H1 (cell line): ENCODE measurements around the gene PSME4. TPM values are rescaled to one million over a fixed set of nuclear protein-coding genes. Genes with fewer than 3 reads are reported as not detected.

Experiments
- CTCF ChIA-PET: fragments of 300-600 bp; sonication (Branson Sonifier 250); formaldehyde crosslinking; loops from one replicate; lab custom pipeline; 2021; ENCODE audit not compliant: partially characterized antibody; lab: Charles Lee
- POLR2A ChIA-PET: fragments of 300-600 bp; sonication (Branson Sonifier 250); formaldehyde crosslinking; loops from one replicate; lab custom pipeline; 2021; ENCODE audit warnings: inconsistent platforms; ENCODE audit not compliant: partially characterized antibody; lab: Charles Lee
- DNase-seq, 2 experiments: peaks; one replicate each; pipeline versions ENCODE4 v3.0.0 to v3.0.0-alpha.2; 2010 to 2022; ENCODE audit warnings: low spot score in 2 of 2, low read depth in 1 of 2, mixed read lengths in 1 of 2
- FAIRE-seq: peaks from 2 replicates; lab custom pipeline; 2011; peaks lifted over from hg19 to GRCh38; lab: Jason Lieb, UNC
- H2AFZ ChIP-seq: 2 replicates; pipeline ENCODE4 v1.8.1; 2012; ENCODE audit warnings: low read length, inconsistent platforms
- H2AK5ac ChIP-seq: 2 replicates; pipeline ENCODE4 v1.6.1; 2013; ENCODE audit warnings: low read depth, low read length
- H2BK120ac ChIP-seq: replicated peaks from 2 replicates; pipeline ENCODE3; 2013; ENCODE audit warnings: low read depth, low read length, inconsistent platforms
- H2BK12ac ChIP-seq: 2 replicates; pipeline ENCODE4 v1.6.1; 2013; ENCODE audit warnings: low read depth, low read length
- H2BK15ac ChIP-seq: 2 replicates; pipeline ENCODE4 v1.6.1; 2013; ENCODE audit warnings: low read length
- H2BK20ac ChIP-seq: 2 replicates; pipeline ENCODE4 v1.6.1; 2013; ENCODE audit warnings: low read length
- H2BK5ac ChIP-seq: 2 replicates; pipeline ENCODE4 v1.6.1; 2013; ENCODE audit warnings: low read depth, low read length
- H3K14ac ChIP-seq: 2 replicates; pipeline ENCODE4 v1.6.1; 2013; ENCODE audit warnings: inconsistent platforms; ENCODE audit not compliant: insufficient read length
- H3K18ac ChIP-seq: 2 replicates; pipeline ENCODE4 v1.6.1; 2013; ENCODE audit warnings: low read length; ENCODE audit errors: extremely low read depth
- H3K23ac ChIP-seq: 2 replicates; pipeline ENCODE4 v1.6.1; 2013; ENCODE audit warnings: inconsistent platforms; ENCODE audit not compliant: insufficient read length
- H3K23me2 ChIP-seq: 2 replicates; pipeline ENCODE4 v1.6.1; 2013; ENCODE audit warnings: low read depth, low read length
- H3K27ac ChIP-seq: 2 replicates; pipeline ENCODE4 v1.6.1; 2011; ENCODE audit warnings: low read depth, low read length, inconsistent platforms
- H3K27me3 ChIP-seq, 4 experiments: replicated peaks in 1 of 4; 1 replicate in 1 of 4; 2 replicates in 3 of 4; pipeline versions ENCODE4 v1.6.1 to v1.8.1; 2011 to 2013; ENCODE audit warnings: low read length in 3 of 4, mild to moderate bottlenecking in 3 of 4, inconsistent platforms in 2 of 4, mixed read lengths in 2 of 4, moderate library complexity in 1 of 4; ENCODE audit not compliant: control insufficient read depth in 3 of 4, insufficient read depth in 3 of 4; ENCODE audit errors: extremely low read depth in 1 of 4
- H3K36me3 ChIP-seq, 4 experiments: 2 replicates each; pipeline versions ENCODE4 v1.6.1 to v1.8.1; 2011 to 2013; ENCODE audit warnings: mild to moderate bottlenecking in 4 of 4, low read length in 3 of 4, moderate library complexity in 2 of 4, control low read depth in 1 of 4, inconsistent platforms in 1 of 4; ENCODE audit not compliant: insufficient read depth in 4 of 4, control insufficient read depth in 2 of 4
- H3K4ac ChIP-seq: replicated peaks from 2 replicates; pipeline ENCODE3; 2013; ENCODE audit warnings: low read length, low read depth, mixed read lengths, inconsistent platforms; ENCODE audit not compliant: insufficient read length
- H3K4me1 ChIP-seq, 4 experiments: replicated peaks in 1 of 4; 1 replicate in 1 of 4; 2 replicates in 3 of 4; pipeline versions ENCODE4 v1.6.1 to v1.8.1; 2011 to 2013; ENCODE audit warnings: low read length in 3 of 4, inconsistent platforms in 2 of 4, mixed read lengths in 1 of 4; ENCODE audit not compliant: insufficient read depth in 4 of 4, control insufficient read depth in 3 of 4
- H3K4me2 ChIP-seq, 2 experiments: 2 replicates each; pipeline versions ENCODE4 v1.6.1 to v1.8.1; 2011 to 2013; ENCODE audit warnings: low read depth in 2 of 2, low read length in 2 of 2, control low read depth in 1 of 2, inconsistent platforms in 1 of 2, mild to moderate bottlenecking in 1 of 2; ENCODE audit not compliant: insufficient read depth in 1 of 2
- H3K4me3 ChIP-seq, 4 experiments: fragments of 200-600, 300-600 bp in 1 of 4; sonication (generic), shearing (Covaris generic), sonication (Bioruptor Twin) in 1 of 4; 2 replicates each; pipeline versions ENCODE4 v1.5.1 to v1.8.1; 2011 to 2016; ENCODE audit warnings: low read length in 4 of 4, low read depth in 3 of 4, control low read depth in 2 of 4, inconsistent platforms in 2 of 4, mild to moderate bottlenecking in 2 of 4, mixed read lengths in 1 of 4, moderate library complexity in 1 of 4; ENCODE audit not compliant: insufficient read depth in 2 of 4; ENCODE audit errors: extremely low read depth in 1 of 4
- H3K56ac ChIP-seq: replicated peaks from 2 replicates; pipeline ENCODE3; 2013; ENCODE audit warnings: low read depth, mild to moderate bottlenecking, mixed read lengths, low read length, inconsistent platforms; ENCODE audit not compliant: insufficient read length
- H3K79me1 ChIP-seq: 2 replicates; pipeline ENCODE4 v1.6.1; 2013; ENCODE audit warnings: low read depth, low read length, control low read depth
- H3K79me2 ChIP-seq, 2 experiments: 2 replicates each; pipeline versions ENCODE4 v1.6.1 to v1.8.1; 2012 to 2013; ENCODE audit warnings: low read length in 2 of 2, mild to moderate bottlenecking in 2 of 2, inconsistent platforms in 1 of 2; ENCODE audit not compliant: insufficient read depth in 2 of 2, control insufficient read depth in 1 of 2
- H3K9ac ChIP-seq, 4 experiments: replicated peaks in 1 of 4; 1 replicate in 1 of 4; 2 replicates in 3 of 4; pipeline versions ENCODE4 v1.6.1 to v1.8.1; 2011 to 2013; ENCODE audit warnings: low read depth in 3 of 4, low read length in 3 of 4, control low read depth in 2 of 4, mild to moderate bottlenecking in 2 of 4, moderate library complexity in 2 of 4, inconsistent platforms in 1 of 4; ENCODE audit errors: extremely low read depth in 1 of 4
- H3K9me3 ChIP-seq, 2 experiments: 2 replicates each; pipeline versions ENCODE4 v1.6.1 to v1.8.1; 2012 to 2013; ENCODE audit warnings: mild to moderate bottlenecking in 2 of 2, moderate library complexity in 2 of 2, control low read depth in 1 of 2, inconsistent platforms in 1 of 2, low read depth in 1 of 2, low read length in 1 of 2, mixed read lengths in 1 of 2; ENCODE audit not compliant: insufficient read depth in 2 of 2
- H4K20me1 ChIP-seq, 2 experiments: replicated peaks in 1 of 2; 2 replicates each; pipeline versions ENCODE3 to v1.8.1; 2011 to 2013; ENCODE audit warnings: inconsistent platforms in 2 of 2, low read length in 2 of 2, mild to moderate bottlenecking in 1 of 2; ENCODE audit not compliant: insufficient read depth in 2 of 2, control insufficient read depth in 1 of 2
- H4K5ac ChIP-seq: 2 replicates; pipeline ENCODE4 v1.6.1; 2013; ENCODE audit warnings: low read length, low read depth, mixed read lengths, inconsistent platforms; ENCODE audit not compliant: insufficient read length
- H4K8ac ChIP-seq: 2 replicates; pipeline ENCODE4 v1.8.0; 2013; ENCODE audit warnings: mild to moderate bottlenecking, moderate library complexity, low read length, inconsistent platforms; ENCODE audit not compliant: insufficient read depth; ENCODE audit errors: extremely low read depth
- H4K91ac ChIP-seq: replicated peaks from 2 replicates; pipeline ENCODE3; 2013; ENCODE audit warnings: low read length, mixed read lengths, inconsistent platforms; ENCODE audit not compliant: insufficient read length
- CTBP2 ChIP-seq: IDR thresholded peaks from 2 replicates; pipeline ENCODE4 v1.7.0; 2011; ENCODE audit warnings: borderline replicate concordance, mild to moderate bottlenecking, moderate library complexity, mixed read lengths, low read length; ENCODE audit not compliant: insufficient read depth, insufficient read length
- KDM5A ChIP-seq: fragments of 200-600 bp; IDR thresholded peaks from 2 replicates; pipeline ENCODE4 v1.7.1; 2012; ENCODE audit warnings: mild to moderate bottlenecking, low read length, inconsistent platforms, mixed read lengths
- RAD21 ChIP-seq, 2 experiments: IDR thresholded peaks in 1 of 2; conservative IDR thresholded peaks in 1 of 2; 2 replicates each; pipeline ENCODE4 v1.6.1; 2011; ENCODE audit warnings: low read depth in 2 of 2, low read length in 2 of 2, improper control_type of control experiment in 1 of 2, inconsistent platforms in 1 of 2, mild to moderate bottlenecking in 1 of 2, moderate library complexity in 1 of 2
- SIN3A ChIP-seq, 2 experiments: IDR thresholded peaks in 1 of 2; conservative IDR thresholded peaks in 1 of 2; 2 replicates each; pipeline ENCODE4 v1.6.1; 2011 to 2012; ENCODE audit warnings: low read length in 2 of 2, improper control_type of control experiment in 1 of 2, low read depth in 1 of 2, mild to moderate bottlenecking in 1 of 2
- SIX5 ChIP-seq: IDR thresholded peaks from 2 replicates; pipeline ENCODE4 v1.6.1; 2011; ENCODE audit warnings: mild to moderate bottlenecking, low read depth, low read length
- SP4 ChIP-seq: IDR thresholded peaks from 2 replicates; pipeline ENCODE4 v1.6.1; 2012; ENCODE audit warnings: low read length, inconsistent platforms
- WGBS, 2 experiments: shearing (Covaris generic) in 1 of 2; methylation state at CpG; one replicate each; pipeline versions ENCODE4 v1.1.6 to v1.1.7; 2013 to 2015; ENCODE audit warnings: low lambda C conversion rate in 2 of 2, mixed read lengths in 2 of 2, inconsistent platforms in 1 of 2, low coverage in 1 of 2, missing lambda C conversion rate in 1 of 2; ENCODE audit not compliant: insufficient replicate concordance in 2 of 2, insufficient coverage in 1 of 2, insufficient read length in 1 of 2; ENCODE audit errors: extremely low coverage in 1 of 2, missing lambda C conversion rate in 1 of 2; 5-methylcytosine and 5-hydroxymethylcytosine counted together
- polyA plus RNA-seq, 7 experiments: library from polyadenylated mRNA; depleted of rRNA in 3 of 7; stranded (reverse) in 5 of 7; unstranded in 2 of 7; fragments of >200 nt in 5 of 7; fragments of 200-250 nt in 2 of 7; gene quantifications; 1 replicate in 5 of 7; 2 replicates in 1 of 7; 4 replicates in 1 of 7; pipeline versions ENCODE4 v1.2.1 to v1.2.3, GENCODE V29; 2011 to 2013; ENCODE audit warnings: missing spikeins in 2 of 7, mixed read lengths in 2 of 7
- total RNA-seq: library from RNA; stranded (reverse); fragmentation: NEBNext Ultra II Directional; extraction: Animal tissue kit (Norgen Biotek cat#: 25700); gene quantifications from 2 replicates; pipeline ENCODE4 v1.2.1, GENCODE V29; 2021

Gene PSME4
- total and polyA plus RNA-seq, 2 of the 8 experiments (the other 6 are each of a cell fraction or from before 2014, with no cell fraction given): 42.2 to 116 TPM

DNA sequence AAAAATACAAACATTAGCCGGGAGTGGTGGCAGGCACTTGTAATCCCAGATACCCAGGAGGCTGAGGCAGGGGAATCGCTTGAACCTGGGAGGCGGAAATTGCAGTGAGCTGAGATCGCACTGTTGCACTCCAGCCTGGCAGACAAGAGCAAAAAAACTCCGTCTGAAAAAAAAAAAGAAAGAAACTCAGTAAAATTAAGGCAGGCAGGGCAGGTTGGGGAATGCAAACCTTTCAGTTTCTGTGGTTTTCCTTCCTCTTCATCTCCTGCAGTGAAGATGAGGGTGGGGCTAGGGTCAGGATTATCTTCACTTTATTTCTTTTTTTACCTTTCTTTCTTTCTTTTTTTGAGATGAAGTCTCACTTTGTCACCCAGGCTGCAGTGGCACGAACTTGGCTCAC lies 43.2 kb upstream of the PSME4 start:
- TF ChIP-seq SP4: no peak
- TF ChIP-seq SIN3A (conservative IDR thresholded peaks at IDR 0.05 in 1 of 2, IDR thresholded peaks at IDR 0.05 in 1 of 2; ENCODE audit: low read depth in 1 of 2, low read length in 2 of 2): no peak
- TF ChIP-seq SIX5: no peak
- TF ChIP-seq CTBP2: no peak
- TF ChIP-seq KDM5A: no peak
- TF ChIP-seq RAD21 (IDR thresholded peaks at IDR 0.05 in 1 of 2, conservative IDR thresholded peaks at IDR 0.05 in 1 of 2; ENCODE audit: low read depth in 2 of 2, low read length in 2 of 2): no peak
- POLR2A ChIA-PET: no interaction called here
- H3K79me1 ChIP-seq: no peaks in the 10 kb centered on the region
- no peak overlapping the region for H3K27ac ChIP-seq
- no peak overlapping the region for H2BK120ac ChIP-seq
- no peak overlapping the region for H4K91ac ChIP-seq
- no peak overlapping the region for H2BK15ac ChIP-seq
- H2BK20ac ChIP-seq: no peak overlapping the region
- H2AFZ ChIP-seq: no peak overlapping the region
- 75% methylated on average over 6 of the region's 6 CpGs; no CpG with 5 or more reads in 1 of the 2 experiments for WGBS, 2 experiments
- no peaks in the 10 kb centered on the region for H3K23me2 ChIP-seq
- H3K4me1 ChIP-seq: no peaks in the 10 kb centered on the region
- H3K36me3 ChIP-seq: no peaks in the 10 kb centered on the region
- H4K20me1 ChIP-seq: no peaks in the 10 kb centered on the region
- no peaks in the 10 kb centered on the region for H3K9me3 ChIP-seq
- no peak for DNase-seq
- no peak overlapping the region for H2BK5ac ChIP-seq
- no peak overlapping the region for H4K5ac ChIP-seq
- H3K4ac ChIP-seq: no peak overlapping the region
- H3K23ac ChIP-seq: no peak overlapping the region
- H3K4me3 ChIP-seq: no peak overlapping the region
- no peak overlapping the region for H2BK12ac ChIP-seq
- H2AK5ac ChIP-seq: no peak overlapping the region
- no peak overlapping the region for H4K8ac ChIP-seq
- CTCF ChIA-PET: no interaction called here
- no peak overlapping the region for H3K14ac ChIP-seq
- H3K18ac ChIP-seq: no peak overlapping the region
- H3K4me2 ChIP-seq: no peak overlapping the region
- no peak overlapping the region for H3K56ac ChIP-seq
- H3K9ac ChIP-seq: no peak overlapping the region
- H3K27me3 ChIP-seq: no peaks in the 10 kb centered on the region
- no peak for FAIRE-seq
- no peaks in the 10 kb centered on the region for H3K79me2 ChIP-seq
